Effector memory CD8-positive, alpha-beta T cell (primary cell): ENCODE measurements around the gene ALDH16A1.
A peak's percentile ranks its signal among the peaks of the same experiment; 100 is the strongest.
"Not testable (repeated sequence)": the region's sequence is repeated elsewhere in the genome, so short reads cannot be mapped to it uniquely, and the experiment has no call there.

Experiments
- ATAC-seq: fragments of 150-1000 bp; cut with Tn5 transposase; replicated peaks from 2 replicates; pipeline ENCODE4 v1.10.0; 2021; ENCODE audit warnings: mild to moderate bottlenecking, moderate library complexity
- DNase-seq, 3 experiments: peaks; one replicate each; pipeline ENCODE4 v3.0.0; 2021
- H3K27ac Mint-ChIP-seq, 2 donors: one replicate each; pipeline ENCODE4 v1.8.0; 2022; ENCODE audit warnings: mild to moderate bottlenecking in 2 of 2, mixed read lengths in 2 of 2, moderate library complexity in 2 of 2
- H3K27me3 Mint-ChIP-seq, 2 donors: one replicate each; pipeline ENCODE4 v1.8.0; 2022; ENCODE audit warnings: mixed read lengths in 2 of 2
- H3K36me3 Mint-ChIP-seq: one replicate; pipeline ENCODE4 v1.8.0; 2022; ENCODE audit warnings: mild to moderate bottlenecking, moderate library complexity, mixed read lengths; ENCODE audit not compliant: insufficient read depth
- H3K4me1 Mint-ChIP-seq, 2 donors: one replicate each; pipeline ENCODE4 v1.8.0; 2022; ENCODE audit warnings: low read depth in 2 of 2, mixed read lengths in 2 of 2
- H3K4me3 Mint-ChIP-seq, 2 donors: one replicate each; pipeline ENCODE4 v1.8.0; 2022; ENCODE audit warnings: mild to moderate bottlenecking in 2 of 2, mixed read lengths in 2 of 2, moderate library complexity in 2 of 2
- H3K9me3 Mint-ChIP-seq, 2 donors: one replicate each; pipeline ENCODE4 v1.8.0; 2022; ENCODE audit warnings: mixed read lengths in 2 of 2

ALDH16A1 gene

GRCh38 chr19:49450405-49450804 is 2.6 kb upstream of the ALDH16A1 start:
- no peak for DNase-seq
- peaks cover 51% of the 10 kb centered on the region for H3K36me3 Mint-ChIP-seq
- H3K27me3 Mint-ChIP-seq, result no peaks in the 10 kb centered on the region
- H3K4me1 Mint-ChIP-seq, result peaks cover 39 to 52% of the 10 kb centered on the region in 2 donors
- no peak for ATAC-seq
- peak overlapping the region; percentile 92 to 98 for H3K27ac Mint-ChIP-seq
- H3K9me3 Mint-ChIP-seq, result peaks cover 0 to 2% of the 10 kb centered on the region in 2 donors
- H3K4me3 Mint-ChIP-seq, result peak overlapping the region; percentile 99 to 100

GRCh38 chr19:49451430-49452181 is 1.4 kb upstream of the ALDH16A1 start, which contains the start of gene PIH1D1:
TSS of gene PIH1D1 (minus strand) at chr19:49451814. CDS start at chr19:49451574, 240 bp downstream.
- Mint-ChIP-seq H3K36me3 (peaks cover 43% of the 10 kb centered on the region), H3K9me3 (peaks cover 0 to 2% of the 10 kb centered on the region in 2 donors), H3K4me1 (peaks cover 41 to 55% of the 10 kb centered on the region in 2 donors), H3K27me3 (no peaks in the 10 kb centered on the region), H3K27ac (peak within 1 kb of the TSS; percentile 98), H3K4me3 (peak within 1 kb of the TSS; percentile 99 to 100)
- peak; percentile 69 for ATAC-seq
- DNase-seq, result peak; percentile 90 to 93 (median 91)

GRCh38 chr19:49453757-49454240 is 774 bp downstream of the ALDH16A1 start:
- ATAC-seq, result no peak
- peak overlapping the region; percentile 98 for H3K27ac Mint-ChIP-seq
- peak overlapping the region; percentile 85 to 100 for H3K4me3 Mint-ChIP-seq
- DNase-seq, result no peak
- H3K4me1 Mint-ChIP-seq, result peaks cover 47% of the 10 kb centered on the region in 2 donors
- peaks cover 0 to 2% of the 10 kb centered on the region in 2 donors for H3K9me3 Mint-ChIP-seq
- H3K36me3 Mint-ChIP-seq, result peaks cover 43% of the 10 kb centered on the region
- no peaks in the 10 kb centered on the region for H3K27me3 Mint-ChIP-seq

- Mint-ChIP-seq H3K4me1 (peaks cover 35 to 39% of the 10 kb centered on the region in 2 donors), H3K9me3 (peaks cover 0 to 2% of the 10 kb centered on the region in 2 donors), H3K4me3 (peak overlapping the region in 1 of 2 donors; percentile 35), H3K27ac (peak overlapping the region; percentile 22 to 88), H3K36me3 (peaks cover 54% of the 10 kb centered on the region), H3K27me3 (no peaks in the 10 kb centered on the region)
- no peak for DNase-seq
- ATAC-seq, result no peak
Observed at GRCh38 chr19:49455773-49456172, 2.7 kb downstream of the ALDH16A1 start.

GRCh38 chr19:49456326-49456725 is 3.3 kb downstream of the ALDH16A1 start:
- Mint-ChIP-seq H3K9me3 (peaks cover 0 to 2% of the 10 kb centered on the region in 2 donors), H3K4me3 (peak overlapping the region in 1 of 2 donors; percentile 35), H3K4me1 (peaks cover 33 to 37% of the 10 kb centered on the region in 2 donors), H3K27ac (peak overlapping the region; percentile 22 to 88), H3K36me3 (peaks cover 56% of the 10 kb centered on the region), H3K27me3 (no peaks in the 10 kb centered on the region)
- ATAC-seq (no peak), DNase-seq (no peak)

GRCh38 chr19:49458567-49458903 is 5.5 kb downstream of the ALDH16A1 start:
- Mint-ChIP-seq H3K36me3 (peaks cover 35% of the 10 kb centered on the region), H3K27ac (peak overlapping the region in 1 of 2 donors; percentile 88), H3K4me3 (no peak overlapping the region)

GRCh38 chr19:49459388-49459787 is 6.4 kb downstream of the ALDH16A1 start:
- H3K4me3 Mint-ChIP-seq, result no peak overlapping the region
- no peak for DNase-seq
- H3K27ac Mint-ChIP-seq, result no peak overlapping the region
- no peaks in the 10 kb centered on the region for H3K27me3 Mint-ChIP-seq
- peaks cover 28% of the 10 kb centered on the region for H3K36me3 Mint-ChIP-seq
- H3K9me3 Mint-ChIP-seq, result no peaks in the 10 kb centered on the region
- peaks cover 9 to 14% of the 10 kb centered on the region in 2 donors for H3K4me1 Mint-ChIP-seq
- no peak for ATAC-seq

More at GRCh38 chr19:49458567-49458903, 5.5 kb downstream of the ALDH16A1 start:
- Mint-ChIP-seq H3K9me3 (no peaks in the 10 kb centered on the region), H3K4me1 (peaks cover 17 to 21% of the 10 kb centered on the region in 2 donors), H3K27me3 (no peaks in the 10 kb centered on the region)
- DNase-seq (no peak), ATAC-seq (peak; percentile 53)

GRCh38 chr19:49461130-49461529 is 8.1 kb downstream of the ALDH16A1 start:
- Mint-ChIP-seq H3K36me3 (peaks cover 22% of the 10 kb centered on the region), H3K4me1 (peaks cover 6 to 11% of the 10 kb centered on the region in 2 donors), H3K27ac (peak overlapping the region in 1 of 2 donors; percentile 38)
- not testable (repeated sequence) for ATAC-seq, DNase-seq, H3K9me3 Mint-ChIP-seq, H3K27me3 Mint-ChIP-seq, H3K4me3 Mint-ChIP-seq

GRCh38 chr19:49461656-49462055 is 8.6 kb downstream of the ALDH16A1 start:
- peaks cover 26% of the 10 kb centered on the region for H3K36me3 Mint-ChIP-seq
- H3K4me3 Mint-ChIP-seq, result no peak overlapping the region
- no peaks in the 10 kb centered on the region for H3K27me3 Mint-ChIP-seq
- no peak for ATAC-seq
- no peak for DNase-seq
- no peak overlapping the region for H3K27ac Mint-ChIP-seq
- peaks cover 5 to 11% of the 10 kb centered on the region in 2 donors for H3K4me1 Mint-ChIP-seq
- no peaks in the 10 kb centered on the region for H3K9me3 Mint-ChIP-seq

- Mint-ChIP-seq H3K4me1 (peaks cover 0 to 9% of the 10 kb centered on the region in 2 donors), H3K27me3 (no peaks in the 10 kb centered on the region), H3K4me3 (no peak overlapping the region), H3K36me3 (peaks cover 26% of the 10 kb centered on the region), H3K9me3 (no peaks in the 10 kb centered on the region), H3K27ac (no peak overlapping the region)
- ATAC-seq, result no peak
- DNase-seq, result no peak
Observed at GRCh38 chr19:49462492-49462891, 9.5 kb downstream of the ALDH16A1 start.

GRCh38 chr19:49463960-49464740 is 11.1 kb downstream of the ALDH16A1 start:
- no peak for DNase-seq
- Mint-ChIP-seq H3K27ac (peak overlapping the region; percentile 59 to 81), H3K36me3 (peaks cover 25% of the 10 kb centered on the region)

GRCh38 chr19:49465371-49465770 is 12.3 kb downstream of the ALDH16A1 start:
- H3K9me3 Mint-ChIP-seq, result no peaks in the 10 kb centered on the region
- H3K4me3 Mint-ChIP-seq, result no peak overlapping the region
- H3K27me3 Mint-ChIP-seq, result no peaks in the 10 kb centered on the region
- DNase-seq (no peak), ATAC-seq (no peak)
- peaks cover 13 to 15% of the 10 kb centered on the region in 2 donors for H3K4me1 Mint-ChIP-seq
- H3K36me3 Mint-ChIP-seq, result peaks cover 26% of the 10 kb centered on the region
- peak overlapping the region in 1 of 2 donors; percentile 81 for H3K27ac Mint-ChIP-seq

More at GRCh38 chr19:49463960-49464740, 11.1 kb downstream of the ALDH16A1 start:
- no peaks in the 10 kb centered on the region for H3K9me3 Mint-ChIP-seq
- ATAC-seq, result no peak
- H3K4me1 Mint-ChIP-seq, result peaks cover 8% of the 10 kb centered on the region in 2 donors
- H3K4me3 Mint-ChIP-seq, result no peak overlapping the region
- H3K27me3 Mint-ChIP-seq, result no peaks in the 10 kb centered on the region

GRCh38 chr19:49468199-49468598 is 15.2 kb downstream of the ALDH16A1 start:
- Mint-ChIP-seq H3K27ac (peak overlapping the region; percentile 97 to 100), H3K4me1 (peaks cover 27% of the 10 kb centered on the region in 2 donors), H3K27me3 (no peaks in the 10 kb centered on the region), H3K36me3 (peaks cover 27% of the 10 kb centered on the region), H3K9me3 (no peaks in the 10 kb centered on the region), H3K4me3 (peak overlapping the region; percentile 84 to 85)
- no peak for DNase-seq
- ATAC-seq, result no peak
